ENCODE results near the gene SDF4.

DNA sequence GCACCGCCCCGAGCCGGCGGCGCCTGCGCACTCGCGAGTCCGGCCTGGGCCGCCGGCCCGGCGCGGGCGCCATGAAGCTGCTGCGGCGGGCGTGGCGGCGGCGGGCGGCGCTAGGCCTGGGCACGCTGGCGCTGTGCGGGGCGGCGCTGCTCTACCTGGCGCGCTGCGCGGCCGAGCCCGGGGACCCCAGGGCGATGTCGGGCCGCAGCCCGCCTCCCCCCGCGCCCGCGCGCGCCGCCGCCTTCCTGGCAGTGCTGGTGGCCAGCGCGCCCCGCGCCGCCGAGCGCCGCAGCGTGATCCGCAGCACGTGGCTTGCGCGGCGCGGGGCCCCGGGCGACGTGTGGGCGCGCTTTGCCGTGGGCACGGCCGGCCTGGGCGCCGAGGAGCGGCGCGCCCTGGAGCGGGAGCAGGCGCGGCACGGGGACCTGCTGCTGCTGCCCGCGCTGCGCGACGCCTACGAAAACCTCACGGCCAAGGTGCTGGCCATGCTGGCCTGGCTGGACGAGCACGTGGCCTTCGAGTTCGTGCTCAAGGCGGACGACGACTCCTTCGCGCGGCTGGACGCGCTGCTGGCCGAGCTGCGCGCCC lies 501 bp upstream of the SDF4 start, which contains the start of gene B3GALT6:
- peak in 1 of 2 donors; percentile 40 for TF ChIP-seq POLR2A (IDR thresholded peaks at IDR 0.05)
- TF ChIP-seq, protein P1, sequence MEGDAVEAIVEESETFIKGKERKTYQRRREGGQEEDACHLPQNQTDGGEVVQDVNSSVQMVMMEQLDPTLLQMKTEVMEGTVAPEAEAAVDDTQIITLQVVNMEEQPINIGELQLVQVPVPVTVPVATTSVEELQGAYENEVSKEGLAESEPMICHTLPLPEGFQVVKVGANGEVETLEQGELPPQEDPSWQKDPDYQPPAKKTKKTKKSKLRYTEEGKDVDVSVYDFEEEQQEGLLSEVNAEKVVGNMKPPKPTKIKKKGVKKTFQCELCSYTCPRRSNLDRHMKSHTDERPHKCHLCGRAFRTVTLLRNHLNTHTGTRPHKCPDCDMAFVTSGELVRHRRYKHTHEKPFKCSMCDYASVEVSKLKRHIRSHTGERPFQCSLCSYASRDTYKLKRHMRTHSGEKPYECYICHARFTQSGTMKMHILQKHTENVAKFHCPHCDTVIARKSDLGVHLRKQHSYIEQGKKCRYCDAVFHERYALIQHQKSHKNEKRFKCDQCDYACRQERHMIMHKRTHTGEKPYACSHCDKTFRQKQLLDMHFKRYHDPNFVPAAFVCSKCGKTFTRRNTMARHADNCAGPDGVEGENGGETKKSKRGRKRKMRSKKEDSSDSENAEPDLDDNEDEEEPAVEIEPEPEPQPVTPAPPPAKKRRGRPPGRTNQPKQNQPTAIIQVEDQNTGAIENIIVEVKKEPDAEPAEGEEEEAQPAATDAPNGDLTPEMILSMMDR (IDR thresholded peaks at IDR 0.05): peak in 1 of 4 experiments; percentile 1
